GM21360 (cell line): Measurements from ENCODE around the gene NEURL2.
A peak's percentile ranks its signal among the peaks of the same experiment; 100 is the strongest.
"Not testable (repeated sequence)": the region's sequence is repeated elsewhere in the genome, so short reads cannot be mapped to it uniquely, and the experiment has no call there.

ENCODE experiments used
- ATAC-seq: cut with Tn5 transposase; IDR thresholded peaks from one replicate; pipeline ENCODE4 v1.9.1; 2021; ENCODE audit warnings: mild to moderate bottlenecking, moderate library complexity; ENCODE audit not compliant: unreplicated experiment

The NEURL2 gene

DNA sequence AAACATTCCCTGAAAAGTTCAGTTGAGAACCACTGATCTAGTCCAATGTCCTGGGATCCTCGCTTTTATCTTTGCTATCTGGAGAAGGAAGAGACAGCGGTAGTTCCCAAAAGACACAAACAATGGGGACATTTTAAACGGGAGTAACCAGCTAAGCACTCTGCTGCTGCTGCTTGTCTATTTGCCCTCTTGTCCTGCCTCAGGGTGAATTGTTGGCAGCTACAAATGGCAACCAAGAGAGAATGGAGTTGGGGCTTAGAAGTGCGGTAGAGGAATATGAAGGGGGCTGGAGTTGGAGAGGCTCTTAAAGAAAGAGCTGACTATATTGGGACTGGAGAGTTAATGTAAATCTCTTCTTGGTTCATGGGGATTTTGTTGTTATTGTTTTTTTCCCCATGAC lies 16.4 kb downstream of the NEURL2 start:
- no peak for ATAC-seq

- ATAC-seq: not testable (repeated sequence)
Observed at GRCh38 chr20:45874104-45874481, 16.9 kb downstream of the NEURL2 start.

GRCh38 chr20:45873409-45874103 lies 17.5 kb downstream of the NEURL2 start:
- ATAC-seq: no peak

- no peak for ATAC-seq
Observed at GRCh38 chr20:45872626-45873025, 18.4 kb downstream of the NEURL2 start.

DNA sequence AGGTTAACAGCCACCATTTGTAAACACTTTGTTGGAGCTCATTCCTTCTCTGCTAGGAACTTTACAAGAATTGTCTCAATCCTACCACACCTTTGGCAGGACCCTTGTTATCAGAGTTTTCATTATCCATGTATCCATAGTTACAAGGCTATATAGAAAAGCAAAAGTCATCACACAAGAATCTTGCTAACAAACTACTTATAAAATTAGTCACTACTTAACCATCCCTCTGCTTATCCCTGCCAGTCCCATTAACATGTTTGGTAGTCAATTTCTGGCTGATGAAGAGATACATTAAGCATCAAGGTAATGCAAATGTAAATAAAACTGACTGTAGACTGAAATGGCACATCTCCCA lies 23.2 kb downstream of the NEURL2 start:
- no peak for ATAC-seq

GRCh38 chr20:45867136-45867818 lies 23.7 kb downstream of the NEURL2 start:
- no peak for ATAC-seq

GRCh38 chr20:45866454-45866853 lies 24.6 kb downstream of the NEURL2 start:
- ATAC-seq: no peak

DNA sequence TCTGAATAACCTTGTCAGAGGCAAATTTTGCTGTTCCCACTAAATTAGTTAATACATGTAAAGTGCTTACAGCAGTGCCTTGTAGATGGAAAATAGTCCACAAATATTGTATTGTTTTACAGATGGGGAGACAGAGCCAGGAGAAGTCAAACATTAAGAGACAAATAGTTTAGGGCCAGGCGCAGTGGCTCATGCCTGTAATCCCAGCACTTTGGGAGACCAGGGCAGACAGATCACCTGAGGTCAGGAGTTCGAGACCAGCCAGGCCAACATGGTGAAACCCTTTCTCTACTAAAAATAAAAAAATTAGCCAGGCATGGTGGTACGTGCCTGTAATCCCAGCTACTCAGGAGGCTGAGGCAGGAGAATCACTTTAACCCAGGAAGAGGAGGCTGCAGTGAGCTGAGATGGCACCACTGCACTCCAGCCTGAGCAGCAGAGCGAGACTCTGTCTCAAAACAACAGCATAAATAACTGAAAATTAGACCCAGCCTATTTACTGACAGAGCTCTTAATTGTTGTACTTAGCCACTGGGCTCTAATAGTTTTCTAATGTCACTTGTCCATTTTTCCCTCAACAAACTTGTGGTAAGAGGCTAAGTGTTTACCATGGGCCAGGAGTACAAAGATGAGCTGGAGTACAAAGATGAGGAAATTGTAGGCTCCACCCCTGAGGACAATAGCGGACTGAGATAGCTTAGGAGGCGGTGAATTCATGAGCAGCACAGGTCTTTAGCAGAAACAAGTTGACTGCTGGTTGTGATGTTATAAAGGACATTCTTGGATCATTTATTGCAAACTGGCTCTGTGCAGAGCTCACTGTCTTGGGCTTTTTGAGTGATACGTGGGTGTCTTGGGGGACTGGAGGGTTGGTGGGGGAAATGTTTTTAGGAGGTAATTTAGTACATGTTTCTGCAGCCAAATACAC lies 27.2 kb downstream of the NEURL2 start:
- no peak for ATAC-seq

DNA sequence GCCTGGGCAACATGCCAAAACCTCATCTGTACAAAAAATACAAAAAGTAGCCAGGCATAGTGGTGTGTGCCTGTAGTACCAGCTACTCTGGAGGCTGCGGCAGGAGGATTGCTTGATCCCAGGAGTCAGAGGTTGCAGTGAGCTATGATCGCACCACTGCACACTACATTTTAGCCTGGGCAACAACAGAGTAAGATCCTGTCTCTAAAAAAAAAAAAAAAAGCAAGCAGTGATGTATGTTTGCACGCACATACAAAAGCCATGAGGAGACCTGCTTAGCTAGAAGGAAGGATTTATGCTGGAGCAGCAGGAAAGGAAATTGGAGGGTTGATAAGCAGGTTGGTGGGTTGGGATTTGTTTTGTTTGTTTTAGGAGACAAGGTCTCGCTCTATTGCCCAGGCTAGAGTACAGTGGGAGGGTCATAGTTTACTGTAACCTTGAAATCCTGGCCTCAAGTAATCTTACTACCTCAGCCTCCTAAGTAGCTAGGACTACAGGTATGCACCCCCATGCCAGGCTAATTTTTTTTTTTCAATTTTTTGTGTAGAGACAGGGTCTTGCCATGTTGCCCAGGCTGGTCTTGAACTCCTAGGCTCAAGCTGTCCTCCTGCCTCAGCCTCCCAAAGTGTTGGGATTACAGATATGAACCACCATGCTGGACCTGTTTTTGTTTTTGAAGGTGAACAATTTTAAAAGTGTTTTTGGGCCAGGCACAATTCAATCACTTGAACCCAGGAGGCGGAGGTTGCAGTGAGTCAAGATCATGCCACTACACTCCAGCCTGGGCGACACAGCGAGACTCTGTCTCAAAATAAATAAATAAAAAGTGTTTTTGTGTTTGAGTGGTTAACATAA lies 29.6 kb downstream of the NEURL2 start:
- no peak for ATAC-seq

DNA sequence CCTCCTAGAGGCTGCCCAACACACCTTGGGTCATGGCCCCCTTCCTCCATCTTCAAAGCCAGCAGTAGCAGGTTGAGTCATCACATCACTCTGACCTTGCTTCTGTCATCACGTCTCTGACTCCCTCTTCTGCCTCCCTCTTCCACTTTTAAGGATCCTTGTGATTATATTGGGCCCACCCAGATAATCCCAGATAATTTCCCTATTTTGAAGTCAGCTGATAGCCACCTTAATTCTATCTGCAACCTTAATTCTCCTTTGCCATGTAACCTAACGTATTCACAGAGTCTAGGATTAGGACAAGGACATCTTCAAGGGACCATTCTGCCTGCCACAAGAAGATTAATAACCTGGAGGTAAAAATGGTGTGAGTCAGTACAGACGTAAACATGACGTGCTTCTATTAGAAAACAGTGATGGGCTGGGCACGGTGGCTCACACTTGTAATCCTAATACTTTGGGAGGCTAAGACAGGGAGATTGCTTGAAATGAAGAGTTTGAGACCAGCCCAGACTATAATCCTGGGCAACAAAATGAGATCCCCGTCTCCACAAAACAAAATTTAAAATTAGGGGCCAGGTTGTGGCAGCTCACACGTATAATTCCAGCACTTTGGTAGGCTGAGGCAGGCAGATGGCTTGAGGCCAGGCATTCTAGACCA lies 30.3 kb downstream of the NEURL2 start:
- ATAC-seq: no peak

- ATAC-seq: no peak
Observed at GRCh38 chr20:45859916-45860315, 31.1 kb downstream of the NEURL2 start.

DNA sequence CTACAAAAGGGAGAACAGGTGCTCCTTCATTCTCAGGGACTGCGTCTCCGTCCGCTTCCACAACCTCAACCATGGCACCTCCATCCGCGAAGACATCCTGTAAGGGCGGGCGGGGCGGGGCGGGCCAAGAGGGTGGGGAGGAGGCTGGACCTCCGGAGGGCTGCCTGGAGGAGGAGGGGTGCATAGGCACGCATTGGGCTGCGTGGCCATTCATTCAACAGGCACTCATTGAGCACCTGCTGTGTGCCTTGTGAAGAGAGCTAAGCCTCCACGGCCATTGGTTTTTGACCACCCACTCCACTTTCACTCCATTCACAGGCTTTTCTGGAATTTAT lies 33.2 kb downstream of the NEURL2 start:
- peak; percentile 15 for ATAC-seq

GRCh38 chr20:45857114-45857881 lies 33.7 kb downstream of the NEURL2 start, which contains the start of the genes ACOT8 and ZSWIM3:
TSS of gene ACOT8 (minus strand) at chr20:45857392. CDS start at chr20:45857315, 77 bp downstream.
TSS of gene ZSWIM3 (plus strand) at chr20:45857614. CDS start at chr20:45857826, 212 bp downstream.
- peak; percentile 94 for ATAC-seq

- ATAC-seq: no peak
Observed at GRCh38 chr20:45853484-45853883, 37.5 kb downstream of the NEURL2 start.

GRCh38 chr20:45852326-45852725 lies 38.7 kb downstream of the NEURL2 start:
- ATAC-seq: no peak

DNA sequence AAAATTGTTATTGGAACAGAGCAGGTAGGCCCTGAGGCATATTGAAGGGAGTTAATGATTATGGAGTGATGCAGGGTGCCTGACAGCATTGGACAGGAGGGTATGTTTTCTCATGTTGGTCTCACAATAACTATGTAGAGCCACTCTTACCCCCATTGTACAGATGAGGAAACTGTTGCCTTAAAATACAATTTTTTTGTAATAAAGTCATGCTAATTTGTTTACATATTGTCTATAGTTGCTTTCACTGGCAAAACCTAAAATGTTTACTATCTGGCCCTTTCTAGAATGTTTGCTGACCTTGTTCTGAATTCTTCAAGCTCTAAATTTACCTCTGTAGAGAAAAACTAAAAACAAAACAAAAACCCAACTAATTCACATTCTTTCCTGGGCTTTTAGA lies 39.5 kb downstream of the NEURL2 start:
- no peak for ATAC-seq

DNA sequence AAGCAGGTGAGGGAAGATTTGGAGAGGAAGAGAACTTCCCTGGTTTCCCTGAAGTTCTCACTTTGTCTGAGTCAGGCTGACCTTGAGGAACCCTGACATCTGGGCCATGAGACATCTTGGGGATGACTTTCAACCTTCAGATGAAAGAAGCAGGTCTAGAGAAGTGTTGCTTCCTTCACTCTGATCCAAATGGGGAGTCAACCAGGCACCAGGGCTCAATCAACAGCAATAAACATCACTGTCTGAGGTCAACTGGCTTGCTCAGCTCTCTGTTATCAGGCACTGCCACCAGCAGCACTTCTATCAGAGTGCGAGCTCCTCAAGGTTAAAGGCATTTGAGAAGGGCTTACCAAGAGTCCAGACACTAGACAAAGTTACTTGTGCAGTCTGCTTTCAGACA lies 40.1 kb downstream of the NEURL2 start:
- ATAC-seq: no peak

DNA sequence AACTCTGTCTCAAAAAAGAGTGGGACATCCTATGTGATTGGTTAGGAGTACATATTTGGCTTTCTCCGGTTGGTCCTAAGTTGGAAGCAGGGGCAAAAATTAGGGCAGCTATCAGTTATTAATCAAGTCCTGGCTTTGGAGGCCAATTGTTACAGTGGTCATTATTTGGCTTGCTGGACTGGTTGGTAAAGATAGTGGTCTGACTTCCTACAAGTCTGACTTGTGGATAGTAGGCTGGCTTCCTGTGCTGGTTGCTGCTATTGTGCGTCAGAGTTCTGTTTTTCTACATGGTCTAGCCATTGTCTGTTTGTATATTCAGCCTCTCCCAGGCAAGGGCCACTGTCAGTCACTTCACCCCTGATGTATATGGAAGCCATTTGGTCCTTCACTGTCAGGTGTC lies 40.8 kb downstream of the NEURL2 start:
- ATAC-seq: no peak

DNA sequence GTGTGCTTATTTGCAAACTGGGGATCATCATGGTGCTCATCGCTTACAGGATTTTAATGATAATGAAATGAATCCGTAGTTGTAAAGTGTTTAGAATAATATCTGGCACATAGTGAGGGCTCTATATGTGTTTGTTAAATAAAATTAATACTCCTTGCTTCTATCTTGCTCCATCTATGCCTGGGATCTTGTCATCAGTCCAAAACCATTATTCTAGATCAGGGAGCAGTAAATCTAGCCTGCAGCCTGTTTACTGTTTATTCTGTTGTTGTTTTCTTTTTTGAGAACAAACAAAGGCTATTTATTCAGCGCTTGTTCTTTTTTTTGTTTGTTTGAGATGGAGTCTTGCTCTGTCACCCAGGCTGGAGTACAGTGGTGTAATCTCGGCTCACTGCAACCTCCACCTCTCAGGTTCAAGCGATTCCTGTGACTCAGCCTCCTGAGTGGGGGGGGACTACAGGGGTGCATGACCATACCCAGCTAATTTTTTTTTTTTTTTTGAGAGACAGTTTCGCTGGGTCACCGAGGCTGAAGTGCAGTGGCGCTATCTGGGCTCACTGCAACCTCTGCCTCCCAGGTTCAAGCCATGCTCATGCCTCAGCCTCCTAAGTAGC lies 41.9 kb downstream of the NEURL2 start:
- ATAC-seq: no peak
